HepG2 (cell line): ENCODE results near the gene KRTCAP3. TPM values are rescaled to one million over a fixed set of nuclear protein-coding genes. Genes with fewer than 3 reads are reported as not detected.

Source experiments
- CCDC6 ChIP-seq: sonication (generic); formaldehyde crosslinking; IDR thresholded peaks from 2 replicates; pipeline ENCODE4 v1.8.1; 2022; ENCODE audit warnings: mild to moderate bottlenecking, missing genetic modification reagents, moderate library complexity
- DNMT3B ChIP-seq: conservative IDR thresholded peaks from 2 replicates; pipeline ENCODE4 v1.6.1; 2016; ENCODE audit warnings: missing biosample characterization, control low read depth
- HNRNPL ChIP-seq: fragments of 200-400 bp; formaldehyde crosslinking; IDR thresholded peaks from 2 replicates; pipeline ENCODE4 v1.6.1; 2017; ENCODE audit warnings: mild to moderate bottlenecking, low read depth, low read length
- KDM1A ChIP-seq: IDR thresholded peaks from 2 replicates; pipeline ENCODE4 v1.6.1; 2016; ENCODE audit warnings: missing compliant biosample characterization
- KDM4B ChIP-seq: sonication (generic); formaldehyde crosslinking; IDR thresholded peaks from 2 replicates; pipeline ENCODE4 v1.4.0; 2020; ENCODE audit warnings: missing genetic modification reagents
- NFYC ChIP-seq: IDR thresholded peaks from 2 replicates; pipeline ENCODE4 v1.6.1; 2016; ENCODE audit warnings: missing genetic modification reagents, missing compliant biosample characterization
- RARG ChIP-seq: sonication (generic); formaldehyde crosslinking; IDR thresholded peaks from 2 replicates; pipeline ENCODE4 v1.4.0; 2020; ENCODE audit warnings: low read depth, mild to moderate bottlenecking, missing genetic modification reagents
- RCOR2 ChIP-seq: IDR thresholded peaks from 2 replicates; pipeline ENCODE4 v1.6.1; 2016; ENCODE audit warnings: missing biosample characterization, missing genetic modification reagents
- TBX3 ChIP-seq: fragments of 450-650 bp; IDR thresholded peaks from 2 replicates; pipeline ENCODE4 v1.6.1; 2017; ENCODE audit warnings: antibody characterized with exemption, mild to moderate bottlenecking, inconsistent platforms, borderline replicate concordance
- TEAD2 ChIP-seq: sonication (generic); formaldehyde crosslinking; IDR thresholded peaks from 2 replicates; pipeline ENCODE4 v1.9.0; 2021; ENCODE audit warnings: missing genetic modification reagents
- TOE1 ChIP-seq: sonication (generic); formaldehyde crosslinking; IDR thresholded peaks from 2 replicates; pipeline ENCODE4 v1.4.0; 2020; ENCODE audit warnings: mild to moderate bottlenecking, missing genetic modification reagents
- ZFP62 ChIP-seq: sonication (generic); formaldehyde crosslinking; IDR thresholded peaks from 2 replicates; pipeline ENCODE4 v1.4.0; 2020; ENCODE audit warnings: missing genetic modification reagents
- ZNF207 ChIP-seq: fragments of 450-650 bp; IDR thresholded peaks from 2 replicates; pipeline ENCODE4 v1.6.1; 2016; ENCODE audit warnings: antibody characterized with exemption, borderline replicate concordance
- ZNF234 ChIP-seq: sonication (generic); formaldehyde crosslinking; conservative IDR thresholded peaks from 2 replicates; pipeline ENCODE4 v1.5.1; 2020; ENCODE audit warnings: mild to moderate bottlenecking, missing genetic modification reagents
- ZNF263 ChIP-seq: sonication (generic); formaldehyde crosslinking; IDR thresholded peaks from 2 replicates; pipeline ENCODE4 v1.4.0; 2020; ENCODE audit warnings: missing genetic modification reagents
- ZNF558 ChIP-seq: sonication (generic); formaldehyde crosslinking; IDR thresholded peaks from 2 replicates; pipeline ENCODE4 v1.9.0; 2022; ENCODE audit warnings: mild to moderate bottlenecking, missing genetic modification reagents, borderline replicate concordance
- ZNF839 ChIP-seq: sonication (generic); formaldehyde crosslinking; IDR thresholded peaks from 2 replicates; pipeline ENCODE4 v1.4.0; 2020; ENCODE audit warnings: missing genetic modification reagents, mild to moderate bottlenecking, borderline replicate concordance
- polyA plus RNA-seq, 8 experiments: library from polyadenylated mRNA; depleted of rRNA in 3 of 8; stranded (reverse) in 7 of 8; unstranded in 1 of 8; fragments of >200 nt; fragmentation: Illumina TruSeq in 4 of 8; extraction: Trizol in 4 of 8; gene quantifications; 2 replicates each; pipeline versions ENCODE4 v1.2.1 to v1.2.3, GENCODE V29; 2011 to 2016; ENCODE audit warnings: low read depth in 4 of 8, missing spikeins in 1 of 8, mixed read lengths in 1 of 8; ENCODE audit not compliant: insufficient read depth in 1 of 8
- total RNA-seq, 5 experiments: library from RNA; depleted of rRNA; stranded (reverse); fragments of >200 nt; fragmentation: Illumina TruSeq; extraction: Trizol; gene quantifications; 2 replicates each; pipeline ENCODE4 v1.2.3, GENCODE V29; 2016; ENCODE audit warnings: low read depth in 1 of 5
- TF ChIP-seq, protein P1 (sequence below): sonication (generic); formaldehyde crosslinking; IDR thresholded peaks from 2 replicates; pipeline ENCODE4 v1.4.0; 2020; ENCODE audit warnings: missing genetic modification reagents
- TF ChIP-seq, protein P2 (sequence below): sonication (generic); formaldehyde crosslinking; IDR thresholded peaks from 2 replicates; pipeline ENCODE4 v1.4.0; 2020; ENCODE audit warnings: missing genetic modification reagents, borderline replicate concordance
- TF ChIP-seq, protein P3 (sequence below): sonication (generic); formaldehyde crosslinking; IDR thresholded peaks from 2 replicates; pipeline ENCODE4 v1.8.0; 2022; ENCODE audit warnings: missing genetic modification reagents, low read depth, mild to moderate bottlenecking, borderline replicate concordance
- TF ChIP-seq, protein P4 (sequence below): sonication (generic); formaldehyde crosslinking; IDR thresholded peaks from 2 replicates; pipeline ENCODE4 v1.9.0; 2021; ENCODE audit warnings: missing genetic modification reagents, mild to moderate bottlenecking, borderline replicate concordance
- TF ChIP-seq, protein P5 (sequence below): sonication (generic); formaldehyde crosslinking; IDR thresholded peaks from 2 replicates; pipeline ENCODE4 v1.5.0; 2020; ENCODE audit warnings: missing genetic modification reagents, mild to moderate bottlenecking, borderline replicate concordance

Gene KRTCAP3
- total and polyA plus RNA-seq, 2 of the 13 experiments (the other 11 are each of a cell fraction or from before 2014, with no cell fraction given) = 2.1 to 4.5 TPM

DNA sequence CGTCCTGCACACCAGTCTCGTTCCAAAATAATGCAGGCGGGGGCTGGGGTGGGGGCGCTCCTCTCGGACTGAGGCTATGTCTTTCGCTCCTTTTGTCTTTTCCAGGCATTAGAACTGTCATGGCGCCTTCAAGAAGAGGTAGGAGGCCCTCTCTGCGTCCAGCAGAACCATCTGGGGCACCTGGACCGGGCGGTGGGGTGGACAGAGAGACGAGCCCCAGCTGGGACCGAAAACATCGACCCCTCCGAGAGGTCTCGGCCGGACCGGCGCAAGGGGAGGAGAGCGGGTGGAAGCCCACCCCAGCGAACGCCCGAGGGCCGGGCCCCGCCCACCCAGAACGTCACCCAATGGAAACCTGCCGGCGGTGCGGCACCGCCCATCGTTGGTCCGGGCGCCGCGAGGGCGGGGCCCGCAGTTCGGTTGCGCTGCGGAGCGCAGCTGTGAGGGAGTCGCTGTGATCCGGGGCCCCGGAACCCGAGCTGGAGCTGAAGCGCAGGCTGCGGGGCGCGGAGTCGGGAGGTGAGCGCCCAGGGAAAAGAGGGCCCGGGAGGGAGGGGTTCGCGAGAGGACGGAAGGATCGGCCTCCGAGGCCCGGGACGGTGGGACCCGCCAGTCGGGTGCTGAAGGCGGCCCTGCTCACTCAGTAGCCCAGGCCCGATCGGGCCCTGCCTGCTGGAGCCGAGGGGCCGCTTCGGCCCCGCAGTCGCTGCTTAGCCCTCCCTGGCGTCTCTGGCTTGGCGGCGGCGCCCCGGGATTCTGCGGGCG lies 13.8 kb upstream of the KRTCAP3 start, which contains the start of gene NRBP1 (continued):
- TF ChIP-seq NFYC (CRISPR knock-in tag) (peak; percentile 81), TOE1 (CRISPR knock-in tag) (no peak), KDM1A (CRISPR knock-in tag) (no peak), KDM4B (peak; percentile 42; the same call in 1 of the 2 replicates), ZNF207 (no peak), DNMT3B (CRISPR knock-in tag) (peak; percentile 67; the same call in 1 of the 2 replicates), ZNF839 (CRISPR knock-in tag) (no peak; the same call in 1 of the 2 replicates), ZNF234 (CRISPR knock-in tag) (peak; percentile 30; the same call in 1 of the 2 replicates), ZFP62 (CRISPR knock-in tag) (no peak), TBX3 (no peak; the same call in 1 of the 2 replicates), HNRNPL (no peak), RARG (CRISPR knock-in tag) (peak; percentile 57; the same call in 1 of the 2 replicates), ZNF558 (CRISPR knock-in tag) (0 out of 2 replicates have a peak, but pooled peaks have one; percentile 85), CCDC6 (CRISPR knock-in tag) (peak; percentile 77; the same call in 1 of the 2 replicates), TEAD2 (CRISPR knock-in tag) (no peak), RCOR2 (CRISPR knock-in tag) (no peak; the same call in 1 of the 2 replicates), ZNF263 (peak; percentile 3; the same call in 1 of the 2 replicates)
- TF ChIP-seq, protein P1, sequence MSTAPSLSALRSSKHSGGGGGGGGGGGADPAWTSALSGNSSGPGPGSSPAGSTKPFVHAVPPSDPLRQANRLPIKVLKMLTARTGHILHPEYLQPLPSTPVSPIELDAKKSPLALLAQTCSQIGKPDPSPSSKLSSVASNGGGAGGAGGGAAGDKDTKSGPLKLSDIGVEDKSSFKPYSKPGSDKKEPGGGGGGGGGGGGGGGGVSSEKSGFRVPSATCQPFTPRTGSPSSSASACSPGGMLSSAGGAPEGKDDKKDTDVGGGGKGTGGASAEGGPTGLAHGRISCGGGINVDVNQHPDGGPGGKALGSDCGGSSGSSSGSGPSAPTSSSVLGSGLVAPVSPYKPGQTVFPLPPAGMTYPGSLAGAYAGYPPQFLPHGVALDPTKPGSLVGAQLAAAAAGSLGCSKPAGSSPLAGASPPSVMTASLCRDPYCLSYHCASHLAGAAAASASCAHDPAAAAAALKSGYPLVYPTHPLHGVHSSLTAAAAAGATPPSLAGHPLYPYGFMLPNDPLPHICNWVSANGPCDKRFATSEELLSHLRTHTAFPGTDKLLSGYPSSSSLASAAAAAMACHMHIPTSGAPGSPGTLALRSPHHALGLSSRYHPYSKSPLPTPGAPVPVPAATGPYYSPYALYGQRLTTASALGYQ (CRISPR knock-in tag) = peak; percentile 5; the same call in 1 of the 2 replicates
- TF ChIP-seq, protein P2, sequence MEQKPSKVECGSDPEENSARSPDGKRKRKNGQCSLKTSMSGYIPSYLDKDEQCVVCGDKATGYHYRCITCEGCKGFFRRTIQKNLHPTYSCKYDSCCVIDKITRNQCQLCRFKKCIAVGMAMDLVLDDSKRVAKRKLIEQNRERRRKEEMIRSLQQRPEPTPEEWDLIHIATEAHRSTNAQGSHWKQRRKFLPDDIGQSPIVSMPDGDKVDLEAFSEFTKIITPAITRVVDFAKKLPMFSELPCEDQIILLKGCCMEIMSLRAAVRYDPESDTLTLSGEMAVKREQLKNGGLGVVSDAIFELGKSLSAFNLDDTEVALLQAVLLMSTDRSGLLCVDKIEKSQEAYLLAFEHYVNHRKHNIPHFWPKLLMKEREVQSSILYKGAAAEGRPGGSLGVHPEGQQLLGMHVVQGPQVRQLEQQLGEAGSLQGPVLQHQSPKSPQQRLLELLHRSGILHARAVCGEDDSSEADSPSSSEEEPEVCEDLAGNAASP (CRISPR knock-in tag) = peak; percentile 59; the same call in 1 of the 2 replicates
- TF ChIP-seq, protein P3, sequence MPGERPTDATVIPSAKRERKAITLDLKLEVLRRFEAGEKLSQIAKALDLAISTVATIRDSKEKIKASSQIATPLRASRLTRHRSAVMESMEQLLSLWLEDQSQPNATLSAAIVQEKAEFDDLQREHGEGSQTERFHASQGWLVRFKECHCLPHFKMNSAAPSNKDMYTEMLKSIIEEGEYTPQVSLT (CRISPR knock-in tag) = no peak; the same call in 1 of the 2 replicates
- TF ChIP-seq, protein P4, sequence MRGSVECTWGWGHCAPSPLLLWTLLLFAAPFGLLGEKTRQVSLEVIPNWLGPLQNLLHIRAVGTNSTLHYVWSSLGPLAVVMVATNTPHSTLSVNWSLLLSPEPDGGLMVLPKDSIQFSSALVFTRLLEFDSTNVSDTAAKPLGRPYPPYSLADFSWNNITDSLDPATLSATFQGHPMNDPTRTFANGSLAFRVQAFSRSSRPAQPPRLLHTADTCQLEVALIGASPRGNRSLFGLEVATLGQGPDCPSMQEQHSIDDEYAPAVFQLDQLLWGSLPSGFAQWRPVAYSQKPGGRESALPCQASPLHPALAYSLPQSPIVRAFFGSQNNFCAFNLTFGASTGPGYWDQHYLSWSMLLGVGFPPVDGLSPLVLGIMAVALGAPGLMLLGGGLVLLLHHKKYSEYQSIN (CRISPR knock-in tag) = no peak
- TF ChIP-seq, protein P5, sequence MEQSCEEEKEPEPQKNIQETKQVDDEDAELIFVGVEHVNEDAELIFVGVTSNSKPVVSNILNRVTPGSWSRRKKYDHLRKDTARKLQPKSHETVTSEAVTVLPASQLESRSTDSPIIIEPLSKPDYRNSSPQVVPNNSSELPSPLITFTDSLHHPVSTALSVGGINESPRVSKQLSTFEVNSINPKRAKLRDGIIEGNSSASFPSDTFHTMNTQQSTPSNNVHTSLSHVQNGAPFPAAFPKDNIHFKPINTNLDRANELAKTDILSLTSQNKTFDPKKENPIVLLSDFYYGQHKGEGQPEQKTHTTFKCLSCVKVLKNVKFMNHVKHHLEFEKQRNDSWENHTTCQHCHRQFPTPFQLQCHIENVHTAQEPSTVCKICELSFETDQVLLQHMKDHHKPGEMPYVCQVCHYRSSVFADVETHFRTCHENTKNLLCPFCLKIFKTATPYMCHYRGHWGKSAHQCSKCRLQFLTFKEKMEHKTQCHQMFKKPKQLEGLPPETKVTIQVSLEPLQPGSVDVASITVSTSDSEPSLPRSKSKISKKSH (CRISPR knock-in tag) = peak; percentile 93; the same call in 1 of the 2 replicates
